SK-N-SH (cell line): ENCODE results near the gene BRD2. TPM values are rescaled to one million over a fixed set of nuclear protein-coding genes. Genes with fewer than 3 reads are reported as not detected.

Experiments used
- CTCF ChIA-PET: fragments of 300-600, 350-600 bp; formaldehyde crosslinking; extraction: SDS; loops from one replicate; lab custom pipeline; 2021; lab: Yijun Ruan, JAX
- POLR2A ChIA-PET: fragments of 350-600 bp; sonication (Branson Sonifier 250); formaldehyde crosslinking; extraction: SDS; loops from one replicate; lab custom pipeline; 2020; ENCODE audit warnings: antibody characterized with exemption, inconsistent platforms; lab: Yijun Ruan, JAX
- DNase-seq: peaks from one replicate; pipeline ENCODE4 v3.0.0; 2012
- H2AFZ ChIP-seq: fragments of 200-600 bp; sonication (generic); 2 replicates; pipeline ENCODE4 v1.8.1; 2016; ENCODE audit warnings: antibody characterized with exemption, mild to moderate bottlenecking, low read depth
- H3F3A ChIP-seq: fragments of 200-600 bp; sonication (generic); replicated peaks from 2 replicates; pipeline ENCODE3; 2016; ENCODE audit warnings: antibody characterized with exemption, mild to moderate bottlenecking; ENCODE audit not compliant: insufficient read depth
- H3K27ac ChIP-seq, 2 experiments: fragments of 200-500 bp in 1 of 2; fragments of 200-600 bp in 1 of 2; sonication (Bioruptor generic) in 1 of 2; sonication (generic), shearing (Covaris generic) in 1 of 2; 2 replicates each; pipeline versions ENCODE4 v1.5.1 to v1.6.1; 2014 to 2016; ENCODE audit warnings: low read depth in 2 of 2, inconsistent platforms in 1 of 2, low read length in 1 of 2, mild to moderate bottlenecking in 1 of 2, mixed read lengths in 1 of 2
- H3K27me3 ChIP-seq: fragments of 200-600 bp; sonication (generic), shearing (Covaris generic); 2 replicates; pipeline ENCODE4 v1.6.1; 2016; ENCODE audit warnings: mixed run types; ENCODE audit not compliant: insufficient read depth
- H3K36me3 ChIP-seq, 2 experiments: fragments of 200-500 bp in 1 of 2; fragments of 200-600 bp in 1 of 2; sonication (Bioruptor generic) in 1 of 2; sonication (generic) in 1 of 2; replicated peaks in 1 of 2; 2 replicates each; pipeline versions ENCODE3 to v1.5.1; 2014 to 2016; ENCODE audit warnings: low read length in 1 of 2, mild to moderate bottlenecking in 1 of 2; ENCODE audit not compliant: insufficient read depth in 2 of 2, control insufficient read depth in 1 of 2
- H3K4me1 ChIP-seq, 2 experiments: fragments of 200-500 bp in 1 of 2; fragments of 200-600 bp in 1 of 2; sonication (Bioruptor generic) in 1 of 2; sonication (generic), shearing (Covaris generic) in 1 of 2; 2 replicates each; pipeline versions ENCODE4 v1.5.1 to v1.6.1; 2014 to 2016; ENCODE audit warnings: low read depth in 1 of 2, low read length in 1 of 2, mixed run types in 1 of 2; ENCODE audit not compliant: insufficient read depth in 2 of 2, control insufficient read depth in 1 of 2
- H3K4me2 ChIP-seq: fragments of 200-600 bp; sonication (generic), shearing (Covaris generic); 2 replicates; pipeline ENCODE4 v1.6.1; 2017; ENCODE audit warnings: mixed run types
- H3K4me3 ChIP-seq, 2 experiments: fragments of 200-500 bp in 1 of 2; fragments of 200-600 bp in 1 of 2; sonication (Bioruptor generic) in 1 of 2; sonication (generic), shearing (Covaris generic) in 1 of 2; 2 replicates each; pipeline versions ENCODE4 v1.5.1 to v1.8.1; 2014 to 2016; ENCODE audit warnings: low read depth in 2 of 2, inconsistent platforms in 1 of 2, low read length in 1 of 2, mild to moderate bottlenecking in 1 of 2, mixed read lengths in 1 of 2, moderate library complexity in 1 of 2
- H3K79me2 ChIP-seq: fragments of 200-600 bp; sonication (generic); 2 replicates; pipeline ENCODE4 v1.8.1; 2017; ENCODE audit warnings: mild to moderate bottlenecking; ENCODE audit not compliant: insufficient read depth
- H3K9ac ChIP-seq: fragments of 200-600 bp; sonication (generic); 2 replicates; pipeline ENCODE4 v1.6.1; 2017; ENCODE audit warnings: mixed run types
- H3K9me2 ChIP-seq: fragments of 200-600 bp; sonication (generic); 2 replicates; pipeline ENCODE4 v1.6.1; 2017; ENCODE audit warnings: mixed run types
- H3K9me3 ChIP-seq: fragments of 200-600 bp; sonication (generic); 2 replicates; pipeline ENCODE4 v1.6.1; 2017; ENCODE audit warnings: mixed run types, mild to moderate bottlenecking, moderate library complexity
- H4K20me1 ChIP-seq: fragments of 200-600 bp; sonication (generic); 2 replicates; pipeline ENCODE4 v1.6.1; 2017; ENCODE audit warnings: mild to moderate bottlenecking, mixed run types; ENCODE audit not compliant: insufficient read depth
- CHD2 ChIP-seq: fragments of 150-350 bp; IDR thresholded peaks from 2 replicates; pipeline ENCODE4 v1.6.1; 2018; ENCODE audit warnings: low read length; ENCODE audit not compliant: partially characterized antibody
- EP300 ChIP-seq, 2 experiments: IDR thresholded peaks; 2 replicates each; pipeline versions ENCODE4 v1.4.0 to v1.6.1; 2012; ENCODE audit warnings: borderline replicate concordance in 1 of 2, low read depth in 1 of 2, low read length in 1 of 2
- EZH2phosphoT487 ChIP-seq: fragments of 200-600 bp; sonication (generic); IDR thresholded peaks from 2 replicates; pipeline ENCODE4 v1.6.1; 2017; ENCODE audit warnings: low read depth, mixed run types, mild to moderate bottlenecking, antibody characterized with exemption, moderate library complexity, borderline replicate concordance
- FOXM1 ChIP-seq: IDR thresholded peaks from 2 replicates; pipeline ENCODE4 v1.4.0; 2012; ENCODE audit warnings: low read depth, mild to moderate bottlenecking
- GABPA ChIP-seq: IDR thresholded peaks from 2 replicates; pipeline ENCODE4 v1.4.0; 2012; ENCODE audit warnings: low read depth, mild to moderate bottlenecking
- GATA2 ChIP-seq: sonication (generic); formaldehyde crosslinking; IDR thresholded peaks from 2 replicates; pipeline ENCODE4 v1.5.0; 2020; ENCODE audit warnings: mild to moderate bottlenecking, missing genetic modification reagents
- MEF2A ChIP-seq: IDR thresholded peaks from 2 replicates; pipeline ENCODE4 v1.4.0; 2012; ENCODE audit warnings: low read depth, borderline replicate concordance
- MXI1 ChIP-seq: IDR thresholded peaks from 2 replicates; pipeline ENCODE4 v1.6.1; 2012; ENCODE audit warnings: mild to moderate bottlenecking, low read depth, low read length, improper control_type of control experiment
- NRF1 ChIP-seq: IDR thresholded peaks from 2 replicates; pipeline ENCODE4 v1.6.1; 2012; ENCODE audit warnings: low read depth, mild to moderate bottlenecking, low read length
- POLR2AphosphoS5 ChIP-seq: IDR thresholded peaks from 2 replicates; pipeline ENCODE4 v1.6.1; 2012; ENCODE audit warnings: low read depth, low read length
- RCOR1 ChIP-seq: fragments of 150-350 bp; IDR thresholded peaks from 2 replicates; pipeline ENCODE4 v1.6.1; 2017; ENCODE audit warnings: antibody characterized with exemption, low read length
- RXRA ChIP-seq: IDR thresholded peaks from 2 replicates; pipeline ENCODE4 v1.4.0; 2012; ENCODE audit warnings: low read depth, mild to moderate bottlenecking, borderline replicate concordance
- SMC3 ChIP-seq: IDR thresholded peaks from 2 replicates; pipeline ENCODE4 v1.6.1; 2012; ENCODE audit warnings: low read depth, low read length, improper control_type of control experiment
- TCF12 ChIP-seq: IDR thresholded peaks from 2 replicates; pipeline ENCODE4 v1.4.0; 2012
- TEAD4 ChIP-seq: IDR thresholded peaks from 2 replicates; pipeline ENCODE4 v1.4.0; 2012; ENCODE audit warnings: mild to moderate bottlenecking, borderline replicate concordance; ENCODE audit not compliant: insufficient read depth
- YY1 ChIP-seq: IDR thresholded peaks from 2 replicates; pipeline ENCODE4 v1.4.0; 2012; ENCODE audit warnings: low read depth, mild to moderate bottlenecking
- WGBS: methylation state at CpG from one replicate; pipeline ENCODE4 v1.1.6; 2017; ENCODE audit warnings: low lambda C conversion rate; 5-methylcytosine and 5-hydroxymethylcytosine counted together
- polyA plus RNA-seq, 3 experiments: library from polyadenylated mRNA; depleted of rRNA; stranded (reverse); fragments of >200 nt; gene quantifications; 2 replicates each; pipeline ENCODE4 v1.2.3, GENCODE V29; 2012
- TF ChIP-seq, protein P1 (sequence below): fragments of 150-350 bp; IDR thresholded peaks from 2 replicates; pipeline ENCODE4 v1.6.1; 2017; ENCODE audit warnings: antibody characterized with exemption, low read length, low read depth, borderline replicate concordance
- TF ChIP-seq, protein P2 (sequence below): fragments of 200-600 bp; sonication (generic); IDR thresholded peaks from 2 replicates; pipeline ENCODE4 v1.6.1; 2017; ENCODE audit warnings: antibody characterized with exemption, mild to moderate bottlenecking, moderate library complexity
- TF ChIP-seq, protein P3 (sequence below): IDR thresholded peaks from 2 replicates; pipeline ENCODE4 v1.4.0; 2012; ENCODE audit warnings: low read depth, borderline replicate concordance
- TF ChIP-seq, protein P4 (sequence below): IDR thresholded peaks from 2 replicates; pipeline ENCODE4 v1.6.1; 2012; ENCODE audit warnings: mild to moderate bottlenecking, low read depth, low read length, moderate library complexity
- TF ChIP-seq, protein P5 (sequence below): IDR thresholded peaks from 2 replicates; pipeline ENCODE4; 2012

BRD2 gene
- polyA plus RNA-seq, 1 of the 3 experiments (the other 2 are of a cell fraction): 104 TPM

DNA sequence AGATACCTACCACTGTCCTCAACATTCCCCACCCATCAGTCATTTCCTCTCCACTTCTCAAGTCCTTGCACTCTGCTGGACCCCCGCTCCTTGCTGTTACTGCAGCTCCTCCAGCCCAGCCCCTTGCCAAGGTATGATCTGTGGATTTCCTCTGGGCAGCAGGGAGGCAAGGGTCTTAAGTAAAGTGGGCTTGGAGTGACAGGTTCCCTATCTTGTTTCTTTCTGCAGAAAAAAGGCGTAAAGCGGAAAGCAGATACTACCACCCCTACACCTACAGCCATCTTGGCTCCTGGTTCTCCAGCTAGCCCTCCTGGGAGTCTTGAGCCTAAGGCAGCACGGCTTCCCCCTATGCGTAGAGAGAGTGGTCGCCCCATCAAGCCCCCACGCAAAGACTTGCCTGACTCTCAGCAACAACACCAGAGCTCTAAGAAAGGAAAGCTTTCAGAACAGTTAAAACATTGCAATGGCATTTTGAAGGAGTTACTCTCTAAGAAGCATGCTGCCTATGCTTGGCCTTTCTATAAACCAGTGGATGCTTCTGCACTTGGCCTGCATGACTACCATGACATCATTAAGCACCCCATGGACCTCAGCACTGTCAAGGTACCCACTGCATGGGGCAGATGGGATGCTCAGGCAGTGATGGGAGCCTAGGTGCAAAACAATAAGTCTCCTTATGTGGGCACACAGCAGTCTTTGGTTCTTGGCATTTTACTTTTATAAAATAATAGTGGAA, 8.1 kb downstream of the BRD2 start (continued):
- TF ChIP-seq, protein P1, sequence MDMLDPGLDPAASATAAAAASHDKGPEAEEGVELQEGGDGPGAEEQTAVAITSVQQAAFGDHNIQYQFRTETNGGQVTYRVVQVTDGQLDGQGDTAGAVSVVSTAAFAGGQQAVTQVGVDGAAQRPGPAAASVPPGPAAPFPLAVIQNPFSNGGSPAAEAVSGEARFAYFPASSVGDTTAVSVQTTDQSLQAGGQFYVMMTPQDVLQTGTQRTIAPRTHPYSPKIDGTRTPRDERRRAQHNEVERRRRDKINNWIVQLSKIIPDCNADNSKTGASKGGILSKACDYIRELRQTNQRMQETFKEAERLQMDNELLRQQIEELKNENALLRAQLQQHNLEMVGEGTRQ: no peak
- TF ChIP-seq RCOR1: no peak
- TF ChIP-seq POLR2AphosphoS5: no peak
- TF ChIP-seq, protein P2, sequence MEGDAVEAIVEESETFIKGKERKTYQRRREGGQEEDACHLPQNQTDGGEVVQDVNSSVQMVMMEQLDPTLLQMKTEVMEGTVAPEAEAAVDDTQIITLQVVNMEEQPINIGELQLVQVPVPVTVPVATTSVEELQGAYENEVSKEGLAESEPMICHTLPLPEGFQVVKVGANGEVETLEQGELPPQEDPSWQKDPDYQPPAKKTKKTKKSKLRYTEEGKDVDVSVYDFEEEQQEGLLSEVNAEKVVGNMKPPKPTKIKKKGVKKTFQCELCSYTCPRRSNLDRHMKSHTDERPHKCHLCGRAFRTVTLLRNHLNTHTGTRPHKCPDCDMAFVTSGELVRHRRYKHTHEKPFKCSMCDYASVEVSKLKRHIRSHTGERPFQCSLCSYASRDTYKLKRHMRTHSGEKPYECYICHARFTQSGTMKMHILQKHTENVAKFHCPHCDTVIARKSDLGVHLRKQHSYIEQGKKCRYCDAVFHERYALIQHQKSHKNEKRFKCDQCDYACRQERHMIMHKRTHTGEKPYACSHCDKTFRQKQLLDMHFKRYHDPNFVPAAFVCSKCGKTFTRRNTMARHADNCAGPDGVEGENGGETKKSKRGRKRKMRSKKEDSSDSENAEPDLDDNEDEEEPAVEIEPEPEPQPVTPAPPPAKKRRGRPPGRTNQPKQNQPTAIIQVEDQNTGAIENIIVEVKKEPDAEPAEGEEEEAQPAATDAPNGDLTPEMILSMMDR: no peak
- TF ChIP-seq EZH2phosphoT487: no peak

DNA sequence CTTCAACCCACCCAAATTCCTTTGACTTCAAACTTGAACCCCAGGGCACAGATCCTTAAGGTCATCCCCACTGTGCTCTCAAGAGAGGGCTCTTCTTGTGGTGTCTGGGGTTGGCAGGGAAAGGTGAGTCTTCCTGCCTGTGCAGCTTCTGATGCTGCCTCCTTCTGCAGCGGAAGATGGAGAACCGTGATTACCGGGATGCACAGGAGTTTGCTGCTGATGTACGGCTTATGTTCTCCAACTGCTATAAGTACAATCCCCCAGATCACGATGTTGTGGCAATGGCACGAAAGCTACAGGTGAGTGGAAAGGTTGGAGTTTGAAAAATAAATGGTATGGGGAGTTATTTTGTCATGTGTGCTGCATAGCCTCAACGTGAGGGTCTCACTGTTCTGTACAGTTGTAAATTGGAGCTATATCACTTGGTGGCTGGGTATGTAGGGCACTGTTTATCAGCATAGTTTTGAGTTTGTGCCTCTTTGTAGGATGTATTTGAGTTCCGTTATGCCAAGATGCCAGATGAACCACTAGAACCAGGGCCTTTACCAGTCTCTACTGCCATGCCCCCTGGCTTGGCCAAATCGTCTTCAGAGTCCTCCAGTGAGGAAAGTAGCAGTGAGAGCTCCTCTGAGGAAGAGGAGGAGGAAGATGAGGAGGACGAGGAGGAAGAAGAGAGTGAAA, 9.0 kb downstream of the BRD2 start:
- H3K4me3 ChIP-seq: no peak overlapping the region
- ChIA-PET CTCF (interaction anchor here (1.0 to 16.2 kb wide), 4 partner anchors 10 to 40 kb away, joined by 3 to 391 read pairs (median 52); partner anchors contain the start of genes HLA-DMA and HLA-DMB), POLR2A (no interaction called here)
- H3K9me2 ChIP-seq: no peaks in the 10 kb centered on the region
- no peaks in the 10 kb centered on the region for H3K9me3 ChIP-seq
- H3K36me3 ChIP-seq: peaks cover 94 to 100% of the 10 kb centered on the region in 2 experiments
- no peak for DNase-seq
- peaks cover 100% of the 10 kb centered on the region for H4K20me1 ChIP-seq
- no peaks in the 10 kb centered on the region for H3K27me3 ChIP-seq
- H3K4me2 ChIP-seq: peak overlapping the region; percentile 94; the same call in 1 of the 2 replicates
- no peak overlapping the region; a peak in 1 of 4 replicates for H3K27ac ChIP-seq
- TF ChIP-seq EP300 (IDR thresholded peaks at IDR 0.05; ENCODE audit: borderline replicate concordance in 1 of 2, low read depth in 1 of 2, low read length in 1 of 2) (no peak), MEF2A (no peak), FOXM1 (no peak), GATA2 (CRISPR knock-in tag) (no peak), POLR2AphosphoS5 (no peak; the same call in 1 of the 2 replicates), NRF1 (no peak), TEAD4 (no peak), TCF12 (no peak), CHD2 (no peak), GABPA (no peak), RXRA (no peak), SMC3 (no peak), YY1 (no peak), MXI1 (no peak)
- TF ChIP-seq, protein P3, sequence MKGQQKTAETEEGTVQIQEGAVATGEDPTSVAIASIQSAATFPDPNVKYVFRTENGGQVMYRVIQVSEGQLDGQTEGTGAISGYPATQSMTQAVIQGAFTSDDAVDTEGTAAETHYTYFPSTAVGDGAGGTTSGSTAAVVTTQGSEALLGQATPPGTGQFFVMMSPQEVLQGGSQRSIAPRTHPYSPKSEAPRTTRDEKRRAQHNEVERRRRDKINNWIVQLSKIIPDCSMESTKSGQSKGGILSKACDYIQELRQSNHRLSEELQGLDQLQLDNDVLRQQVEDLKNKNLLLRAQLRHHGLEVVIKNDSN: no peak
- TF ChIP-seq, protein P4, sequence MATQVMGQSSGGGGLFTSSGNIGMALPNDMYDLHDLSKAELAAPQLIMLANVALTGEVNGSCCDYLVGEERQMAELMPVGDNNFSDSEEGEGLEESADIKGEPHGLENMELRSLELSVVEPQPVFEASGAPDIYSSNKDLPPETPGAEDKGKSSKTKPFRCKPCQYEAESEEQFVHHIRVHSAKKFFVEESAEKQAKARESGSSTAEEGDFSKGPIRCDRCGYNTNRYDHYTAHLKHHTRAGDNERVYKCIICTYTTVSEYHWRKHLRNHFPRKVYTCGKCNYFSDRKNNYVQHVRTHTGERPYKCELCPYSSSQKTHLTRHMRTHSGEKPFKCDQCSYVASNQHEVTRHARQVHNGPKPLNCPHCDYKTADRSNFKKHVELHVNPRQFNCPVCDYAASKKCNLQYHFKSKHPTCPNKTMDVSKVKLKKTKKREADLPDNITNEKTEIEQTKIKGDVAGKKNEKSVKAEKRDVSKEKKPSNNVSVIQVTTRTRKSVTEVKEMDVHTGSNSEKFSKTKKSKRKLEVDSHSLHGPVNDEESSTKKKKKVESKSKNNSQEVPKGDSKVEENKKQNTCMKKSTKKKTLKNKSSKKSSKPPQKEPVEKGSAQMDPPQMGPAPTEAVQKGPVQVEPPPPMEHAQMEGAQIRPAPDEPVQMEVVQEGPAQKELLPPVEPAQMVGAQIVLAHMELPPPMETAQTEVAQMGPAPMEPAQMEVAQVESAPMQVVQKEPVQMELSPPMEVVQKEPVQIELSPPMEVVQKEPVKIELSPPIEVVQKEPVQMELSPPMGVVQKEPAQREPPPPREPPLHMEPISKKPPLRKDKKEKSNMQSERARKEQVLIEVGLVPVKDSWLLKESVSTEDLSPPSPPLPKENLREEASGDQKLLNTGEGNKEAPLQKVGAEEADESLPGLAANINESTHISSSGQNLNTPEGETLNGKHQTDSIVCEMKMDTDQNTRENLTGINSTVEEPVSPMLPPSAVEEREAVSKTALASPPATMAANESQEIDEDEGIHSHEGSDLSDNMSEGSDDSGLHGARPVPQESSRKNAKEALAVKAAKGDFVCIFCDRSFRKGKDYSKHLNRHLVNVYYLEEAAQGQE: no peak
- TF ChIP-seq, protein P5, sequence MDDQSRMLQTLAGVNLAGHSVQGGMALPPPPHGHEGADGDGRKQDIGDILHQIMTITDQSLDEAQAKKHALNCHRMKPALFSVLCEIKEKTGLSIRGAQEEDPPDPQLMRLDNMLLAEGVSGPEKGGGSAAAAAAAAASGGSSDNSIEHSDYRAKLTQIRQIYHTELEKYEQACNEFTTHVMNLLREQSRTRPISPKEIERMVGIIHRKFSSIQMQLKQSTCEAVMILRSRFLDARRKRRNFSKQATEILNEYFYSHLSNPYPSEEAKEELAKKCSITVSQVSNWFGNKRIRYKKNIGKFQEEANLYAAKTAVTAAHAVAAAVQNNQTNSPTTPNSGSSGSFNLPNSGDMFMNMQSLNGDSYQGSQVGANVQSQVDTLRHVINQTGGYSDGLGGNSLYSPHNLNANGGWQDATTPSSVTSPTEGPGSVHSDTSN: no peak
- peaks cover 87% of the 10 kb centered on the region for H3K79me2 ChIP-seq
- peaks cover 83% of the 10 kb centered on the region for H3F3A ChIP-seq
- WGBS: 85% methylated on average over 10 of the region's 10 CpGs
- H3K4me1 ChIP-seq: peaks cover 24 to 25% of the 10 kb centered on the region in 2 experiments
- no peak overlapping the region for H2AFZ ChIP-seq
- no peak overlapping the region for H3K9ac ChIP-seq
